GM23338 (cell line): ENCODE measurements around the gene MPHOSPH9. TPM values are rescaled to one million over a fixed set of nuclear protein-coding genes. Genes with fewer than 3 reads are reported as not detected.

Experiments
- ATAC-seq: fragments of 200-7000 bp; cut with Tn5 transposase; 3 replicates; pipeline ENCODE4 v1.9.1; 2020
- DNase-seq: peaks from one replicate; pipeline ENCODE4 v3.0.0-alpha.2; 2015; ENCODE audit warnings: low spot score
- H2AFZ ChIP-seq: fragments of 200-600 bp; sonication (generic); 2 replicates; pipeline ENCODE4 v1.8.0; 2016; ENCODE audit warnings: antibody characterized with exemption, mild to moderate bottlenecking, moderate library complexity
- H3F3A ChIP-seq: fragments of 200-600 bp; sonication (generic); replicated peaks from 2 replicates; pipeline ENCODE4 v1.8.0; 2017; ENCODE audit warnings: antibody characterized with exemption, mixed run types, low read depth
- H3K27ac ChIP-seq: fragments of 200-600 bp; sonication (generic); 2 replicates; pipeline ENCODE4 v1.6.1; 2016; ENCODE audit warnings: low read depth
- H3K27me3 ChIP-seq: fragments of 200-600 bp; sonication (generic); 2 replicates; pipeline ENCODE4 v1.8.0; 2016; ENCODE audit warnings: mild to moderate bottlenecking, mixed run types, moderate library complexity; ENCODE audit not compliant: insufficient read depth
- H3K36me3 ChIP-seq: fragments of 200-600 bp; sonication (generic); 2 replicates; pipeline ENCODE4 v1.8.0; 2016; ENCODE audit warnings: mild to moderate bottlenecking; ENCODE audit not compliant: insufficient read depth
- H3K4me1 ChIP-seq: fragments of 200-600 bp; sonication (generic); 2 replicates; pipeline ENCODE4 v1.8.0; 2016; ENCODE audit warnings: mild to moderate bottlenecking, moderate library complexity; ENCODE audit not compliant: insufficient read depth
- H3K4me2 ChIP-seq: fragments of 200-600 bp; sonication (generic); 2 replicates; pipeline ENCODE4 v1.7.1; 2017; ENCODE audit warnings: mixed run types
- H3K4me3 ChIP-seq: fragments of 200-600 bp; sonication (generic); 2 replicates; pipeline ENCODE4 v1.6.1; 2016; ENCODE audit warnings: mixed run types
- H3K79me2 ChIP-seq: fragments of 200-600 bp; sonication (generic); replicated peaks from 2 replicates; pipeline ENCODE4 v1.8.0; 2017; ENCODE audit warnings: mild to moderate bottlenecking; ENCODE audit not compliant: insufficient read depth
- H3K9me2 ChIP-seq: fragments of 200-600 bp; sonication (generic); 2 replicates; pipeline ENCODE4 v1.8.0; 2017; ENCODE audit not compliant: insufficient read depth
- H4K20me1 ChIP-seq: fragments of 200-600 bp; sonication (generic); replicated peaks from 2 replicates; pipeline ENCODE4 v1.8.0; 2017; ENCODE audit warnings: mild to moderate bottlenecking; ENCODE audit not compliant: insufficient read depth
- H3K27ac Mint-ChIP-seq: 2 replicates; pipeline ENCODE4 v1.8.0; 2020; ENCODE audit warnings: inconsistent platforms, mild to moderate bottlenecking, moderate library complexity, mixed read lengths
- H3K27me3 Mint-ChIP-seq: 3 replicates; pipeline ENCODE4 v1.8.0; 2022; ENCODE audit warnings: low read depth, mild to moderate bottlenecking, moderate library complexity, mixed read lengths, inconsistent platforms; ENCODE audit not compliant: insufficient read depth, poor library complexity
- H3K36me3 Mint-ChIP-seq: 3 replicates; pipeline ENCODE4 v1.8.0; 2021; ENCODE audit warnings: low read depth, mild to moderate bottlenecking, inconsistent platforms, moderate library complexity, mixed read lengths
- H3K4me1 Mint-ChIP-seq: 3 replicates; pipeline ENCODE4 v1.8.0; 2020; ENCODE audit warnings: mild to moderate bottlenecking, inconsistent platforms, mixed read lengths
- H3K4me3 Mint-ChIP-seq: 3 replicates; pipeline ENCODE4 v1.8.0; 2021; ENCODE audit warnings: moderate library complexity, mild to moderate bottlenecking, inconsistent platforms, mixed read lengths
- H3K9me3 Mint-ChIP-seq: 3 replicates; pipeline ENCODE4 v1.8.0; 2020; ENCODE audit warnings: moderate library complexity, mild to moderate bottlenecking, inconsistent platforms, mixed read lengths
- JUNB ChIP-seq: IDR thresholded peaks from one replicate; pipeline ENCODE4 v1.6.1; 2016; ENCODE audit warnings: antibody characterized with exemption; ENCODE audit not compliant: unreplicated experiment
- ZNF114 ChIP-seq: fragments of 250-450 bp; sonication (Bioruptor Pico); IDR thresholded peaks from 2 replicates; pipeline ENCODE4 v1.5.0; 2020; ENCODE audit warnings: mild to moderate bottlenecking, moderate library complexity
- polyA plus RNA-seq: library from polyadenylated mRNA; unstranded; fragments of >200 nt; fragmentation: Nextera tagmentation; extraction: Ambion mirVana; gene quantifications from 2 replicates; pipeline ENCODE4 v1.2.1, GENCODE V29; 2016
- total RNA-seq: library from RNA; depleted of rRNA; stranded (reverse); fragments of >200 nt; shearing (Covaris generic); gene quantifications from 2 replicates; pipeline ENCODE4 v1.2.3, GENCODE V29; 2014
- TF ChIP-seq, protein P1 (sequence below), 2 experiments: fragments of 200-600 bp in 1 of 2; sonication (generic) in 1 of 2; conservative IDR thresholded peaks; 2 replicates each; pipeline versions ENCODE4 v1.5.1 to v1.6.1; 2016 to 2017; ENCODE audit warnings: antibody characterized with exemption in 2 of 2, low read depth in 2 of 2, mild to moderate bottlenecking in 2 of 2, moderate library complexity in 1 of 2

The MPHOSPH9 gene
- total and polyA plus RNA-seq, 2 experiments from 2014 or later: 30.5 to 77.9 TPM

DNA sequence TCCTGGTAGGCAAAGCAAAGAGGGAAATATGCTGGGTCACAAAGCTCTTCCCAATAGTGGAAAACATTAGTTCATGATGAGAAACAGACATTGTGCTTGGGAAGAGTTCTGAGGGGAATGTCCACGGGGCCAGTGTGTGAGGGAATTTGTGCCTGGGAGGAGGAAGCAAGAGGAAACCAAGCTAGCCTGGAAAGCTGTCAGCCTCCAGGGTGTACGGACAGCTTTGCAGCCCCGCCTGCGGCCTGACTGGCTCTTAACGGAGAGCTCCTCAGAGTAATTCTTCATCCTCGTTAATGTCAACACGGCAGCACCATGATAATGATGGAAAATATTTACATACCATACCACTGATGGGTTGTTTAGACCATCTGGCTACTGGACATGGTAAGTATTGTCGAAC is 114.4 kb downstream of the MPHOSPH9 start (continued):
- TF ChIP-seq, protein P1, sequence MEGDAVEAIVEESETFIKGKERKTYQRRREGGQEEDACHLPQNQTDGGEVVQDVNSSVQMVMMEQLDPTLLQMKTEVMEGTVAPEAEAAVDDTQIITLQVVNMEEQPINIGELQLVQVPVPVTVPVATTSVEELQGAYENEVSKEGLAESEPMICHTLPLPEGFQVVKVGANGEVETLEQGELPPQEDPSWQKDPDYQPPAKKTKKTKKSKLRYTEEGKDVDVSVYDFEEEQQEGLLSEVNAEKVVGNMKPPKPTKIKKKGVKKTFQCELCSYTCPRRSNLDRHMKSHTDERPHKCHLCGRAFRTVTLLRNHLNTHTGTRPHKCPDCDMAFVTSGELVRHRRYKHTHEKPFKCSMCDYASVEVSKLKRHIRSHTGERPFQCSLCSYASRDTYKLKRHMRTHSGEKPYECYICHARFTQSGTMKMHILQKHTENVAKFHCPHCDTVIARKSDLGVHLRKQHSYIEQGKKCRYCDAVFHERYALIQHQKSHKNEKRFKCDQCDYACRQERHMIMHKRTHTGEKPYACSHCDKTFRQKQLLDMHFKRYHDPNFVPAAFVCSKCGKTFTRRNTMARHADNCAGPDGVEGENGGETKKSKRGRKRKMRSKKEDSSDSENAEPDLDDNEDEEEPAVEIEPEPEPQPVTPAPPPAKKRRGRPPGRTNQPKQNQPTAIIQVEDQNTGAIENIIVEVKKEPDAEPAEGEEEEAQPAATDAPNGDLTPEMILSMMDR (conservative IDR thresholded peaks at IDR 0.05; ENCODE audit: low read depth in 2 of 2): no peak
- no peak for TF ChIP-seq ZNF114 (CRISPR knock-in tag)

DNA sequence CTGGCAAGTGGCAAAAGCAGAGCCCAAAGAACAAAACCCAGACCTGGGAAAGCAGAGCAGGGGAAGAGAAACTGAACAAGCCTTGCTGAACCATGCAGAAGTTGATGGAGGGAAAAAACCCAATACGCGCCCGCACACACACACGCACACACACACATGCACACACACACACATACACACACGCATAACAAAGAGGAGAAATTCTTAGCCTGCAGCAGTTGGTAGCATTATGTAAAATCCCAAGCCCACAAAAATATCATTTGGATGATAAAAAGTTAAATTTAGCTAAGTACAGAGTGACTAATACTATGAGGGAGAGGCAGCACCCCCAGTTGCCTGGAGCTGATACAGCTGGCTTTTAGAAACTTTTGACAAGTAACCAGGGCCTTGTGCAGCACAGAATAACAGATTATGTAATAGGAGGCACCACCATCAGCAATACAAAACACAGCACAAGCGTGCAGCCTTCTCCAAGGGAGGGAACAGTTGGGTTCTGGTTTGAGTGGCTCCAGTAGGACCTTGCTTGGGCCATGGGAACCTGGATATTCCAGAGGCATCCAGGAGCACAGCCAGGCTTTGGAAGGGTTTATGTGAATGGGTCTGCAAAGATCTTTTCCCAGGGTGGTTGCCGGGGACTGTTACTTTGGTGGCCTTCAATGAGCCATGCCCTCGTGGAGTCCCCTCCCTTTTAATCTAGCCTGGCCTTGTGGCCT is 117.4 kb downstream of the MPHOSPH9 start:
- Mint-ChIP-seq H3K4me3 (no peak overlapping the region), H3K27me3 (peaks cover 2% of the 10 kb centered on the region), H3K27ac (no peak overlapping the region; the same call in 1 of the 2 replicates), H3K4me1 (no peaks in the 10 kb centered on the region; the same call in 2 of the 3 replicates), H3K9me3 (no peaks in the 10 kb centered on the region), H3K36me3 (no peaks in the 10 kb centered on the region)
- TF ChIP-seq JUNB: no peak
- H2AFZ ChIP-seq: no peak overlapping the region
- ATAC-seq (no peak), DNase-seq (no peak)
- H3F3A ChIP-seq: no peaks in the 10 kb centered on the region
- no peaks in the 10 kb centered on the region for H3K79me2 ChIP-seq
- H3K27me3 ChIP-seq: no peaks in the 10 kb centered on the region
- H3K4me2 ChIP-seq: no peak overlapping the region
- H3K36me3 ChIP-seq: no peaks in the 10 kb centered on the region
- H3K4me1 ChIP-seq: no peaks in the 10 kb centered on the region
- H3K9me2 ChIP-seq: no peaks in the 10 kb centered on the region
- no peak overlapping the region for H3K4me3 ChIP-seq
- no peak overlapping the region for H3K27ac ChIP-seq
- no peaks in the 10 kb centered on the region for H4K20me1 ChIP-seq

DNA sequence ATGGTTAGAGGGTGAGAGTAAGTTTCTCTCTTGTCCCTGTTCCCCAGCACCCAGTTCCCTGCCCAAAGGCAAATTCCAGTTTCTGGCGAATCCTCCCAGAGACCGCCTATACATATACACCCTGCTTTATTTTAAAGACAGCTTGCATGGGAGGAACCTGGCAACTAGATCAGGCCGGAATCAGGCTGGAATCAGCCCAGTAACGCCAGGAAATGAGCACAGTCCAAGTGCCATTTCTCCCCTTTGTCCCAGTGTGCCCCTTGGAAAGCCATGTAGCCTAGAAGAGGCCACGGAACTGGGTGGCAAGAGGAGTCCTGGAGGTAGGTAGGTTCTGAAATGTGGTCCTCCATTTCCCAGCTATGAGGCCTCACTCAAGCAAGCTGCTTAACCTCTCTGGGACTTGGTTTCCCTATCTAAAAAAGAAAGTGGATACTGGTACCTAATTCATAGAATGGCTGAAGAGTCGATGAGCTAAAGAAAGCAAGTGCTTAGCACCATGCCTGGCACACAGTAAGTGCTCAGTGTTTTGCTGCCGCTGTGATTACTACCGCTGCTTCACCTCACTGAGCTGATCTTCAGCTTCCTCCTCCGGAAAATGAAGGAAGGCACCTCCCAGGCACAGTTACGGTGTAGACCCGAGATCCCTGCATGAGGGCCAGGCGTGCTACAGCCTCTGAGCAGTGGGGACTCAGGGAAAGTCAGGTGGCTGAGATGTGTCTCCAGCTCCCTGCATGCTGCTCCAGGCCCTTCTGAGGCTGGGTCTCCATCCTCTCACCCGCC is 118.4 kb downstream of the MPHOSPH9 start:
- H3K27me3 Mint-ChIP-seq: peaks cover 2% of the 10 kb centered on the region
- no peak overlapping the region for H3K4me2 ChIP-seq
- H3K9me3 Mint-ChIP-seq: no peaks in the 10 kb centered on the region
- no peaks in the 10 kb centered on the region for H3K36me3 Mint-ChIP-seq
- H3K27ac Mint-ChIP-seq: no peak overlapping the region
- no peak for DNase-seq
- H4K20me1 ChIP-seq: no peaks in the 10 kb centered on the region
- H3K79me2 ChIP-seq: no peaks in the 10 kb centered on the region
- H3K4me3 ChIP-seq: no peak overlapping the region
- no peak overlapping the region for H3K4me3 Mint-ChIP-seq
- no peaks in the 10 kb centered on the region for H3K9me2 ChIP-seq
- no peaks in the 10 kb centered on the region for H3K36me3 ChIP-seq
- no peak for ATAC-seq
- H3K4me1 Mint-ChIP-seq: no peaks in the 10 kb centered on the region; the same call in 2 of the 3 replicates
- no peaks in the 10 kb centered on the region for H3K27me3 ChIP-seq
- TF ChIP-seq JUNB: no peak
- H3F3A ChIP-seq: no peaks in the 10 kb centered on the region
- H2AFZ ChIP-seq: no peak overlapping the region
- no peak overlapping the region for H3K27ac ChIP-seq
- no peaks in the 10 kb centered on the region for H3K4me1 ChIP-seq

DNA sequence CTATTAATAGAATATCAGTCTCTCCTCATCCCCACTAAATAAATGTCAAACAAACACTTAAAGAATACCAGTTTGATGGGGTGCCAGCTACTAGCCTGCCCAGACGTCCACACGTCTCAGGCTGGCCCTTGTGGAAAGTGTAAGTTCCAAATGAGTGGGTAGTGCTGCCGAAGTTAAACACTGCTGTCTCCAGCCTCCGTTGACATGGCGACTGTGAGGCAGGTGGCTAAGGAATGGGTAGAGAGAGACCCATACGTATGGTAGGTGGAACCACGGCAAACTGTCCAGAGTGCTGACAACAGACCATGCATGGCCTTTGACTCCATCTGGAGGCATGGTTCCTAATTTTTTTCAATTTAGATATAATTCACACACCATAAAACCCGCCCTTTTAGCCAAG is 119.9 kb downstream of the MPHOSPH9 start:
- Histone ChIP-seq H3K4me3 (no peak overlapping the region), H3K9me2 (no peaks in the 10 kb centered on the region), H3K4me1 (no peaks in the 10 kb centered on the region), H4K20me1 (no peaks in the 10 kb centered on the region), H3K36me3 (no peaks in the 10 kb centered on the region), H2AFZ (no peak overlapping the region), H3F3A (no peaks in the 10 kb centered on the region), H3K4me2 (no peak overlapping the region), H3K27me3 (no peaks in the 10 kb centered on the region), H3K79me2 (no peaks in the 10 kb centered on the region), H3K27ac (no peak overlapping the region)
- TF ChIP-seq JUNB: no peak
- no peak overlapping the region for H3K4me3 Mint-ChIP-seq
- H3K4me1 Mint-ChIP-seq: no peaks in the 10 kb centered on the region; the same call in 2 of the 3 replicates
- no peaks in the 10 kb centered on the region for H3K36me3 Mint-ChIP-seq
- H3K27me3 Mint-ChIP-seq: peaks cover 2% of the 10 kb centered on the region
- H3K27ac Mint-ChIP-seq: no peak overlapping the region
- DNase-seq: no peak
- no peaks in the 10 kb centered on the region for H3K9me3 Mint-ChIP-seq
- no peak for ATAC-seq
